GM12873 (cell line): ENCODE results near the gene DHX40.

ENCODE experiments used
- TF ChIP-seq, protein P1 (sequence below): IDR thresholded peaks from 2 replicates; pipeline ENCODE4 v1.5.1; 2012; ENCODE audit warnings: low read depth, mild to moderate bottlenecking, moderate library complexity, low read length, control low read depth; ENCODE audit not compliant: insufficient read depth; ENCODE audit errors: missing control alignments

The DHX40 gene

DNA sequence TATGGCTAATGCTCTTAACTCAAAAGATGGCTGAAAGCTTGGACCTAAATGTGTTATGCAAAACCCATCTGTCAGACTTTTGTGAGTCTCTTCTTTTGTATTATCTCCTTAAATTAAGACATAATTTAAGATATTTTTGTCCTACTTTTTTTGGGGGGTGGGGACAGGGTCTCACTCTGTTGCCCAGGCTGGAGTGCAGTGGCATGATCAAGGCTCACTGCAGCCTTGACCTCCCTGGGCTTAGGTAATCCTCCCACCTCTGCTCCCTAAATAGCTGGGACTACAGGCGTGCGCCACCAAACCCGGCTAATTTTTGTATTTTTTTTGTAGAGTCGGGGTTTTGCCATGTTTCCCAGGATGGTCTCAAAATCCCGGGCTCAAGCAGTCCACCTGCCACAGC, 61.3 kb downstream of the DHX40 start:
- TF ChIP-seq, protein P1, sequence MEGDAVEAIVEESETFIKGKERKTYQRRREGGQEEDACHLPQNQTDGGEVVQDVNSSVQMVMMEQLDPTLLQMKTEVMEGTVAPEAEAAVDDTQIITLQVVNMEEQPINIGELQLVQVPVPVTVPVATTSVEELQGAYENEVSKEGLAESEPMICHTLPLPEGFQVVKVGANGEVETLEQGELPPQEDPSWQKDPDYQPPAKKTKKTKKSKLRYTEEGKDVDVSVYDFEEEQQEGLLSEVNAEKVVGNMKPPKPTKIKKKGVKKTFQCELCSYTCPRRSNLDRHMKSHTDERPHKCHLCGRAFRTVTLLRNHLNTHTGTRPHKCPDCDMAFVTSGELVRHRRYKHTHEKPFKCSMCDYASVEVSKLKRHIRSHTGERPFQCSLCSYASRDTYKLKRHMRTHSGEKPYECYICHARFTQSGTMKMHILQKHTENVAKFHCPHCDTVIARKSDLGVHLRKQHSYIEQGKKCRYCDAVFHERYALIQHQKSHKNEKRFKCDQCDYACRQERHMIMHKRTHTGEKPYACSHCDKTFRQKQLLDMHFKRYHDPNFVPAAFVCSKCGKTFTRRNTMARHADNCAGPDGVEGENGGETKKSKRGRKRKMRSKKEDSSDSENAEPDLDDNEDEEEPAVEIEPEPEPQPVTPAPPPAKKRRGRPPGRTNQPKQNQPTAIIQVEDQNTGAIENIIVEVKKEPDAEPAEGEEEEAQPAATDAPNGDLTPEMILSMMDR = no peak

DNA sequence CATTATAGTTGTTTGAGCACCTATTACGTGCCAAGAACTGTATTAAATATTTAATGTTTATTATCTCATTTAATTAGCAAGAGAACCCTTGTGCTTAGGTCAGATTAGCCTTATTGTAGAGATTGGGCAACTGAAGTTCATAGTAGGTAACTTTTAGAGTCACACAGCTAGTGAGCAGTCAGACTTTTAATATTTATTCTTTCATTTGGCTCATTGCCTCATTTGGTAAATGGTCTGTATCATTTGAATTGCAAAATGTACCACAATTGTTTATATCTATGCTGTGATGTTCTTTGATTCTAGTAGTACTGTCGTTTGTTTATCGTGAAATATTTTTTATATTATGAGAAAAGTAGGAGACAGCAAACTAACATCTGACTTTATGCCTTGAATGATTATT, 61.9 kb downstream of the DHX40 start:
- TF ChIP-seq, protein P1 = no peak

DNA sequence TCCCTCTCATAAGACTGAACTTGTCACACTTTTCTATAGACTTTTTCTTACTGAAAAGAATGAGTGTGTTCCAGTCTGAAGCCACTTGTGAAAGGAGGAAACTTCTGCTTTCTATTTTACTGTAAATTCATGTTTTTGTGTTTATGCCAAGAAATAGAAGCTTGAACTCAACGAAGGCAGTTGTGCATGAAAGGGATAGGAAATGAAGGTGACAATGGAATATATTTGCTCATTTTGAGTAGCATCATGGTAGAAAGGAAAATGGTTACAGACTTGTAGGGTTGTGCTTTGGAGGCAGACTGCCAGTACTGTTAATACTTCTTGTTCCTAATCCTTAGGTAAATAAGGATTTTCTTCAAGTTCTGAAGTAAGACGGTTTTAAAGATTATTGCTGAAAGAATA, 62.4 kb downstream of the DHX40 start:
- TF ChIP-seq, protein P1 = no peak

DNA sequence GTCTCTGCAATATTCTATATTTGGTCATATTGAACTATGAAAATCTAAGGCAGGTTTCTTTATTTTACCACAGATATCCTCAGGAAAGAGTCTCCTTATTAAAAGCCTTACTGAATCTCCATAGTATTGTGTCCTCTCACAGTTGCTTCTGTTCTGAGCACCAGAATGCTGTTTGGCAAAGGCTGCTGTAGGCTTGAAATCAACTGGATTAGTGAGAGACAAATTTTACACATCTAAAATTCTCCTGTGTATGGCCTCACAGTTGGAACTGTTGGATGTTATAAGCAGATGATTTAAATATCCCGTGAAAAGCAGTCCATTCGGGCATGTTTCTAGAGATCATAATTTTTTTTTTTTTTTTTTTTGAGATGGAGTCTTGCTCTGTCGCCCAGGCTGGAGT, 63.8 kb downstream of the DHX40 start:
- TF ChIP-seq, protein P1 = no peak

DNA sequence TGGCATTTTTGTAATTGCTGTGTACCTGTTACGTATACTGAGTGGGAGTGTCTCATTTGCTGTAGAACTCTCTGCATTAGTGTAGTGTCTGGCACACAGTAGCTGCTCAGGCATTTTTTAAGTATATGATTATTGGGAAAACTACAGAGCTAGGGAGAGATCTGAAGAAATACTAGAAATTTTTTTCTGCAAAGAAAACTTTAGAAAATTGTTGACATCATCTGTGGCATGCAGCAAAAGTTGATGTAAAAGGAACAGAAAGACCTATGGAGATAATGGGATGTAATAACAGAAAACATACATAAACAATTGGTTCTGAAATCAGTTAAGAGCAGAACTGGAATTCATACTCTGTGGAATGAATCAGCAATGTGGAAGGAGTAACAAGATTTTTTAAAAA, 65.9 kb downstream of the DHX40 start:
- TF ChIP-seq, protein P1 = no peak

DNA sequence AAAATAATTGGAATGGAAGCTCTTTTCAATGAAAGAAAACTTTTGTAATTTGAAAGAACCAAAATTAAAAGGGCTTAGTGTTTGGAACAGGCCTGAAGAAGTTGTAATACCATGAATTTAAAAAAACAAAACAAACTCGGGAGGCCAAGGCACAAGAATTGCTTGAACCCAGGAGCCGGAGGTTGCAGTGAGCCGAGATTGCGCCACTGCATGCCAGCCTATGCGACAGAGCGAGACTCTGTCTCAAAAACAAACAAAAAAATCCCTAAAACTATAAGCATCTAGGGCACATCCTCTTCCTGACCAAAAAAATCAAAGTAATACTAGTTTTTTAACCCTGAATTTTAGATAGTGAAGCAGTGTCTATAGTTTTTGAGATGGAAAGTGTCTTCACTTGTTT, 67.0 kb downstream of the DHX40 start:
- TF ChIP-seq, protein P1 = no peak

DNA sequence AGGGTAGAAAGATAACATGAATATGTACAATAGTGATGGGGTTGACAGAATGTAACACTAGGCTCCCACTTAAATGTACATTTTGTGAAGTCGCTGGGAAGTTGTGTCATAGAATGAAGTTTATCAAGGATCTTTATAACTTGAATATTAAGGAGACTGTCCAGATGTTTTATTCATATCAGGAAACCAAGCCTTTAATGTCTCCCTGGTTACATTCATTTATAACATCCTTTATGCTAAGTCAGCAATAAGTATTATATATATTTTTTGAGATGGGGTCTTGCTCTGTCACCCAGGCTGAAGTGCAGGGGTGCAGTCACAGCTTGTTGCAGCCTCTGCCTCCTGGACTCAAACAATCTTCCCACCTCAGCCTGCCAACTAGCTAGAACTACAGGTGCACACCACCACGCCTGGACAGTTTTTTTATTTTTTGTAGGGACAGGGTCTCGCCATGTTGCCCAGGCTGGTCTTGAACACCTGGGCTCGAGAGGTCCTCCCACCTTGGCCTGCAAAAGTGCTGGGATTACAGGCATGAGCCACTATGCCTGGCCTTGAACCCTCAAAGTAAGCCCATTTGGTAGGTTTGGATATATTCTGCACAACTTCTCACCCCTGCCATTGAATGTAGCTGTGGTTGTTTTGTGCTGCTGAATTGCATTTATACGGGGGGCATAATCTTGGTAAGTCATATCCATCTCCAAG, 68.4 kb downstream of the DHX40 start:
- TF ChIP-seq, protein P1 = no peak
